ENCODE data around the gene SLX9.

Gene SLX9

DNA sequence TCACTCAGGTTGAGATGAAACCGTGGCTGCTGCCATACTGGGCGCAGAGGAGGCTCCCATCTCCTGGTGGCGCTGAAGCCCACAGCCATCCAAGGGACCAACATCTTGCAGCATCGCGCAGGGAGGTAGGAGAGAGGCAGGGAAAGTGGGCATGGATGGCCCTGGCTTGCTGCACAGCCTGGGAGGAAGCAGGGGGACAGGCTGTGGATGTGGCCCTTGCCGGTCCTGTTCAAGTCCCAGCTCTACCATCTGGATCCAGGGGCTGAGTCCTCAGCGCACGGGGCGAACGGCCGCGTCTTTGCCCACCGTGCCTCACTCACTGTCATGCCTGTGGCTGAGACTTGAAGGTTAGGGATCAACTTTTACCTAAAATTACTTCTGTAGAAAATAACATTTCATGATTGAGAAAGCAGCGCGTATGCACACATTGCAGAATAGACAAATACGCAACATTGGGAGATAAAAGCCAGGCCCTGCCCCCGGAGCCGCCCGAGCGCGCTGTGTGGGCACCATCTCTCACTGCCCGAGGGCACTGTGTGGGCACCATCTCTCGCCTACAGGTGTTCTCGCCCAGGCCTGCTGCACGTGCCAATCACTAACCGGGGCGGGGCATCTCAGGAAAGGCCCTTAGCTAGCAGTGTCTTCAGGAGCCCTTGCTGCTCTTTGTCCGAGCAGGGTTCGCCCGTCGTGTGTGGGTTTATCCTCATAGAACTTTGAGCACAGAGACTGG lies 11.5 kb downstream of the SLX9 start:
- TF ChIP-seq, protein P1, sequence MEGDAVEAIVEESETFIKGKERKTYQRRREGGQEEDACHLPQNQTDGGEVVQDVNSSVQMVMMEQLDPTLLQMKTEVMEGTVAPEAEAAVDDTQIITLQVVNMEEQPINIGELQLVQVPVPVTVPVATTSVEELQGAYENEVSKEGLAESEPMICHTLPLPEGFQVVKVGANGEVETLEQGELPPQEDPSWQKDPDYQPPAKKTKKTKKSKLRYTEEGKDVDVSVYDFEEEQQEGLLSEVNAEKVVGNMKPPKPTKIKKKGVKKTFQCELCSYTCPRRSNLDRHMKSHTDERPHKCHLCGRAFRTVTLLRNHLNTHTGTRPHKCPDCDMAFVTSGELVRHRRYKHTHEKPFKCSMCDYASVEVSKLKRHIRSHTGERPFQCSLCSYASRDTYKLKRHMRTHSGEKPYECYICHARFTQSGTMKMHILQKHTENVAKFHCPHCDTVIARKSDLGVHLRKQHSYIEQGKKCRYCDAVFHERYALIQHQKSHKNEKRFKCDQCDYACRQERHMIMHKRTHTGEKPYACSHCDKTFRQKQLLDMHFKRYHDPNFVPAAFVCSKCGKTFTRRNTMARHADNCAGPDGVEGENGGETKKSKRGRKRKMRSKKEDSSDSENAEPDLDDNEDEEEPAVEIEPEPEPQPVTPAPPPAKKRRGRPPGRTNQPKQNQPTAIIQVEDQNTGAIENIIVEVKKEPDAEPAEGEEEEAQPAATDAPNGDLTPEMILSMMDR (IDR thresholded peaks at IDR 0.05; ENCODE audit: extremely low read depth, insufficient read depth, missing control alignments), result no peak
- in situ Hi-C loops (cut with MboI; ENCODE audit: low pct_unique_long_range_greater_than_20kb, low sequenced_read_pairs, unreplicated experiment), result no loop called here
- no peak for DNase-seq (ENCODE audit: low spot score)

DNA sequence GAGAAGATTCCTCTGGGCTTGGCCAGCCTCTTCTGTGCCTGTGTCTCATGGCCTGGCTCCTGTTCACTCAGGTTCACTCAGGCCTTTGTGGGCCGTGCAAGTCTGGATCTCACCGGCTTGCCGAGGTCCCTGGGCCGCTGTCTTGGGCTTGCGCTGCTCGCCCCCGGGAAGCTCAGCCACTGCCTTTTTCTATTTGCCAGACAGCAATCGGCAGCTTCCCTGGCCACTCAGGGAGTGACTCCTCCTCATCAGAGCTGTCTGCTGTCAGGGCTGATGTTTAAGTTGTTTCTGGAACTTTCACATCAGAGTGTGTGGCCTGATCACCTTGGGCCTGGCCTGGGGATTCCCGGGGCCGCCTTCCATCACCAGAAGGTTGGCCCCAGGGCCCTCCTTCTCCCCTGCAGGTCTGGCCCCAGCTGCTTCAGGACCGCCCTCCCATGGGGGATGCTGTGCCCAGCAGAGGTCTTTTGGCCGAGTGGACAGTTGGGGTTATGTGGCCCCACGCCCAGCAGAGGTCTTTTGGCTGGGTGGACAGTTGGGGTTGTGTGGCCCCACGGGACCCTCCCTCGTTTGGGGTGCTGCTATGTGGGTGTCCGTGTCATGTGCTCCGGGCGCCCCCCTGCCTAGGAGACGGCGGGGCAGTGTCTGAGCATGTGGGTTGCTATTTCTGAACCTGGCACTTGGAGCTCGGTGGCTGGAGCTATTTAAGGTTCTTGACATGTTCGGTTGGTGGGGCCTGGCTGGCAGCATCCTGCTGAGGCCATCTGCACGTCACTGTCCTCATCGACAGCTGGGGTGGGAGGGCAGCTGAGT lies 12.5 kb downstream of the SLX9 start:
- DNase-seq (ENCODE audit: low spot score), result no peak
- TF ChIP-seq, protein P1 (IDR thresholded peaks at IDR 0.05; ENCODE audit: extremely low read depth, insufficient read depth, missing control alignments), result no peak
- in situ Hi-C loops (cut with MboI; ENCODE audit: low pct_unique_long_range_greater_than_20kb, low sequenced_read_pairs, unreplicated experiment), result no loop called here

DNA sequence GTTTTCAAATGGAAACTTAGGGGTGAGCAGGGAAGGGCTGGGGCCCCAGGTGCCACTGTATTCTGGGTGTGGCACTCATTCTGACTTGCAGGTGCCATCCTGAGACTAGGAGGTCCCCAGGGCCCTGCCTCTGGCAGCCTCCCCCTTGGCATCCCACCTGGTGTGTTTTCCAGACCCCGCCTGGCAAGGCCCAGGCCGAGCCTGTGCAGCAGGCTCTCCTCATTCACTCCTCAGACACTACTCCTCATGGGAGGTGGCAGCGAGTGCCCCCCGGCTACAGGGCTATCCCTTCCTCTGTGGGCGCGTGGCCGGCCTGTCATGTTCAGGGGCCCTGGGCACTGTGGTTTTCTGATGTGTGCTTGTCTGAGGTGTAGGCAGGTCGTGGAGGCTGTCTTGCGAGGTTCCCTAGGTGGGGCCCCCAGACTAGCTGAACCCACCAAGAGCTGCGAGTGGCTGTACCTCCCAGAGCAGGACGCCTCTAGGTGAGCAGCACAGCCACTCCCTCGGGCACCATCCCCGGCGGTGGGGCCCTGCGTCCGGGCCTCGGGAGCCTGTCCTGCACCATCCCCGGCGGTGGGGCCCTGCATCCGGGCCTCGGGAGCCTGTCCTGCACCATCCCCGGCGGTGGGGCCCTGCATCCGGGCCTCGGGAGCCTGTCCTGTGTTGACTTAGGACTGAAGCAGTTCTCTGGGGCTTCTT lies 13.2 kb downstream of the SLX9 start:
- TF ChIP-seq, protein P1 (IDR thresholded peaks at IDR 0.05; ENCODE audit: extremely low read depth, insufficient read depth, missing control alignments), result no peak
- in situ Hi-C loops (cut with MboI; ENCODE audit: low pct_unique_long_range_greater_than_20kb, low sequenced_read_pairs, unreplicated experiment), result no loop called here
- DNase-seq (ENCODE audit: low spot score), result no peak

DNA sequence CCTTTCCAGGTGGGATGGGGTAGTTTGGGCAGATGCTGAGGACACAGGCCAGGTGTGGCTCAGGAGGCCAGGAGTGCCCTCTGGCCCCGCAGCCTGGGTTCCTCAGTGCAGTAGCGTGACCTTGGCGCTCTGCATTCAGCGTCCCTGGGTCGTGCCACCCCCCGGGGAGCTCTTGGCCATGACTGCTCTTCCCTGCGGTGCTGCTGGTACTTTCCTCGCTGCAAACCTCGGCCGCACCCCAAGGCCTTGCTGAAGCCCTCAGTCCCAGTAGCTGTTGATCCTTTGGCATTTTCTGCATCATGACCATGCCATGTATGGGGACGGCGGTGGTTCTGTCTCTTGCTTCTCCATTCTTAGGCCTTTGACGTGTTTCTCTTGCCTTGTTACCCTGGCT lies 13.8 kb downstream of the SLX9 start:
- TF ChIP-seq, protein P1 (IDR thresholded peaks at IDR 0.05; ENCODE audit: extremely low read depth, insufficient read depth, missing control alignments), result no peak
- DNase-seq (ENCODE audit: low spot score), result no peak
- in situ Hi-C loops (cut with MboI; ENCODE audit: low pct_unique_long_range_greater_than_20kb, low sequenced_read_pairs, unreplicated experiment), result no loop called here

DNA sequence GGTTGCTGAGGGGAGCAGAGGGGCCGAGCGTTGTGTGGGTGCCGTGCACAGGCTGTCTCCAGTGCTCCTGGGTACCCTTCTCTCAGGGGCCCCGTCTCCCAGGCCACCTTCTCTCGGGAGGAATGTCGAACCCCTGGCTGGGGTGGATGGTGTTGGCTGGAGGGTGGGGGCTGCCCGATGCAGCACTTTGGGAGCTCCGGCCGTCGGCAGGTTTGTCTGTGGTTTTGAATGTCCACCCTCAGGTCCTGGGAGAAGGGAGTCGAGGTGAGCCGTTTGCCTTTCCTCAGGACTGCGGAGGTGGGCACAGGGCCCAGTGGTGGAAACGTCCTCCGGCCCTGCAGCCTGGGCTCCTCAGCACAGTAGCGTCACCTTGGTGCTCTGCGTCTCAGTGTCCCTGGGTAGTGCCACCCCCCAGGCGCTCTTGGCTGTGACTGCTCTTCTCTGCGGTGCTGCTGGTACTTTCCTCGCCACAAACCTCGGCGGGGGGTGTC lies 14.5 kb downstream of the SLX9 start:
- in situ Hi-C loops (cut with MboI; ENCODE audit: low pct_unique_long_range_greater_than_20kb, low sequenced_read_pairs, unreplicated experiment), result no loop called here

More for the DNA sequence above, 14.5 kb downstream of the SLX9 start:
- no peak for DNase-seq (ENCODE audit: low spot score)
- TF ChIP-seq, protein P1 (IDR thresholded peaks at IDR 0.05; ENCODE audit: extremely low read depth, insufficient read depth, missing control alignments), result no peak
